HG03108 (cell line): ENCODE measurements around the gene CDKAL1.
"Not testable (repeated sequence)": the region's sequence is repeated elsewhere in the genome, so short reads cannot be mapped to it uniquely, and the experiment has no call there.

Experiments used
- ATAC-seq: cut with Tn5 transposase; IDR thresholded peaks from one replicate; pipeline ENCODE4 v1.9.1; 2021; ENCODE audit warnings: moderate library complexity; ENCODE audit not compliant: unreplicated experiment

Gene CDKAL1

DNA sequence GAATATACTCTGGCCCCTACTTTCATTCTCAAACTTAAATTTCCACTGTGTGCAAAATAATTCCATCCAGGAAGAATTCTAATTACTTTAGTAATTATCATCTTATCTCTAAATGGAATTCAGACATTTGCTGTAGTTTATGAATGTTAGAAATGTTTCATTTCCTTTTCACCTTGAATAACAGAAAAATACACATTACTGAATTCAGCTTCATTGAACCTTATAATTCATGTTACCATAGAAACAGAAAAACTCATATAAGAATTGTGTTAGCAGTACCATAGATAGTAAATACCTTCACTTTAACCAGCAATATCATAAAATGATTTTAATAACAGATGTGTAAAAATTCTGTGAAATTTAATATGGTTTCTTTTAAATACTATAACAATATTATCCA is 514.9 kb downstream of the CDKAL1 start:
- no peak for ATAC-seq

DNA sequence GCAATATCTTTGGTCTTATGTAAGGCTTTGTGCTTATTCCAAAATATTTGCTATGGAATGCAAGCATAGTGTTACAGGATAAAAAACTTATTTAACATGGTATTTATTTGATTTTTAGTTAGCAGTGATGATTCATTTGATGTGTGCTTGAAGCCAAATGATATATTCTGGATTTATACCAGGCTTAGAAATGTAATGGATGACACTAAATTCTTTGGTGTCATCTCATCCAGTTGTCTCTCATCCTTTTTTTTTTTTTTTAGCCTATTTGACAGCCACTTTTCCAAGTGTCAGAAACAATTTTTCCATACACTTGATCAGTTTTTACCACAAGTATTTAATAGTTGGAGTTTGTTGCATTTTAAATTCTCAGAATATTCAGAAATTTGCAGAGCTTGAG is 515.3 kb downstream of the CDKAL1 start:
- no peak for ATAC-seq

DNA sequence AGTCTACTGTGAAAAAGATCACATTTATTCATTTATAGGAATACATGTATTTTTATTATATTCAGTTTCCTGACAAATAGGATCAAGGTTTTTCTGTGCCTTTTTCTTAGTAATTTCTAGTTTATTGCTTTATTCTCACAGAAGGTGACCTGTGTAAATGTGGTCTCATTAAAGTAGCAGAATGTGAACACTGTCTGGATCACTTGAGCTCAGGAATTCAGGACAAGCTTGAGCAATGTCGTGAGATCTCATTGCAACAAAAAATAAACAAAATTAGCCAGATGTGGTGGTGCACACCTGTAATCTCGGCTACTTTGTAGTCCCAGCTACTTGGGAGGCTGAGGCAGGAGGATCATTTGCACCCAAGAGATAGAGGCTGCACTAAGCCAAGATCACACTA is 516.7 kb downstream of the CDKAL1 start:
- no peak for ATAC-seq

DNA sequence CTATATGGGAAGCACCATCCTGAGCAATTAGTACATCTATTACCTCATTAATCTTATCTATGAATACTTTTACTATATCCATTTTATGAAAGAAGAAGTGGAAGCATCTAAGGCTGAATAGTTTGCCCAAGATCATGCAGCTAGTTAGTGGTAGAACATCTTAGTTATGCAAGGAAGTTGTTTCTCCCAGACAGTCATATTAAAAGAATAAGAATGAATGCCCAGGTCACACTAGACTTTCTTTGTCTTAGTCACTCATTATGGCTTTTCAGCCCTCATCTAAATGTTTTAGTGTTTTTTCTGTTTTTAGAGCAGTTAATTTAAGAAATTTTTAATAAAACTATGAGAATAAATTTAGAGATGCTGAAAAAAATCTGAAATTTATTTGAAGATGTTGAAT is 517.5 kb downstream of the CDKAL1 start:
- ATAC-seq, result no peak

DNA sequence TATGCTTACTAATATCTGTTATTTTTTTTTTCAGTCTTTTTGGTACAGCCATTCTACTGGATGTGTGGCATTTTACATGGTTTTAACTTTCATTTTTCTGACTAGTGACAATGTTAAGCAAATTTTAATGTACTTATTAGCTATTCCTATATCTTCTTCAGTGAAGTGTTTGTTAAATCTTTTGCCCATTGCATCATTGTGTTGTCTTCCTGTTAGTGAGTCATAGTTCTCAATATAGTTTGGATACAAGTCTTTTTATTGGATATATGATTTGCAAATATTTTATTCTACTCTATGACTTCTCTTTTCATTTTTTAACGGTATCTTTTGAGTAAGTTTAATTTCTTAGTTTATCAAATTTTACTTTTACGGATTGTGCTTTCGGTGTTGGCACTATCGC is 519.4 kb downstream of the CDKAL1 start:
- ATAC-seq, result no peak

DNA sequence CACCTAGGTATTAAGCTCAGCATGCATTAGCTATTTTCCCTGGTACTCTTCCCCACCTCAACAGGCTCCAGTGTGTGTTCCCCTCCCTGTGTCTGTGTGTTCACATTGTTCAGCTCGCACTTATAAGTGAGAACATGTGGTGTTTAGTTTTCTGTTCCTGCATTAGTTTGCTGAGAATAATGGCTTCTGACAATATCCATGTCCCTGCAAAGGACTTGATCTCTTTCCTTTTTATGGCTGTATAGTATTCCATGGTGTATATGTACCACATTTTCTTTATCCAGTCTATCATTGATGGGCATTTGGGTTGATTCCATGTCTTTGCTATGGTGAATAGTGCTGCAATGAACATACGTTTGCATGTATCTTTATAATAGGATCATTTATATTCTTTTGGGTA is 521.2 kb downstream of the CDKAL1 start:
- ATAC-seq, result not testable (repeated sequence)

DNA sequence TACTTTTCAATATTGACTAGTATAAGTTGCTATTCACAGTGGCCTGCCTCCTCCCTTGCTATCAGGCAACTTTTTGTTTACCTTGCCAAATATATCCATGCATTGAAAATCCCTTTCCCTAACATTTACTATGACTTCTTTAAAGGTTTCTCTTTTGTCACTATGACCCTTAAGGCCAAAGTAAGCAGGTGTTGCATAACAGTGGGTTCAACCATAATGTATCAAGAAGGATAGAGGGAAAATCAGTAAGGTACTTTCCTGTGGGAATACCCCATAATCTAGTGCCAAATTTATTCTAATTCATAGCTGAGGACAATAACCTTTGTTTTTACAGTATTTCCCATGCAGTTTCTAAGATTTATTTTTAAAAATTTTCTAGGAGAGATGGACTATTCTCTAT is 527.6 kb downstream of the CDKAL1 start:
- ATAC-seq, result no peak

DNA sequence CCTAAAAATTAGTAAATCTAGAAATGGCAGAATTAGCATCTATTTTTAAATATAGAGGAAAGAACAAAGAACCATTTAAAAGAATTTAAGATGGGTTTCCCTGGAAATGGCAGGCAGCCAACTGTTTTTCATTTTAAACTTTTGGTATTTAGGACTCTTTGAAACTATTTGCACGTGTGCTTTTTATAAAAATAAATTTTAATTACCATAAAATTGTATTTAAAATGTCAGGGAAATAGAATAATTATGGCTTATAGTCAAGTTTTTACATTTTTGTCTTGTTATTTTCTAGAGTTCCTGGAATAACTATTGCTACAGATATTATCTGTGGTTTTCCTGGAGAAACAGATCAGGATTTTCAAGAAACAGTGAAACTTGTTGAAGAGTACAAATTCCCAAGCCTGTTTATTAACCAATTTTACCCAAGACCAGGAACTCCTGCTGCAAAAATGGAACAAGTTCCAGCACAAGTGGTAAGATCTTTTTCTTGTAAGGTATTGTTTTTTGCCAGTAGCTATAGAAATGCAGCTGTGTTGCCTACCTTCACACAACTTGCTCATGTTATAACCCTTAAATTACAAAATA is 530.6 kb downstream of the CDKAL1 start:
- no peak for ATAC-seq

DNA sequence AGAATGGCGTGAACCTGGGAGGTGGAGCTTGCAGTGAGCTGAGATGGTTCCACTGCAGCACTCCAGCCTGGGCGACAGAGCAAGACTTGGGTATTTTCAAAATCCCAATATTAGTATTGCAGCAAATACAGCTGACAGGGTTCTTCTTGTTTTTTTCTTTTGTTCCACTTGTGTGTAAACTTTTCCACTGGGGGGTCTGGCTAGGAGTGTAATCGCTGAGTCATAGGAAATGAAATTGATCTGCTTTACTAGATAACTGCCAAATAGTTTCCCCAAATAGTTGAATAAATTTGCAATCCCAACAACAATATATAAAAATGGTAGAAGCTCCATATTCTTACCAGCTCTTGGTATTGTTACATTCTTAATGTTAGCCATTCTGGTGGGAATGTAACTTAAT is 533.3 kb downstream of the CDKAL1 start:
- no peak for ATAC-seq

DNA sequence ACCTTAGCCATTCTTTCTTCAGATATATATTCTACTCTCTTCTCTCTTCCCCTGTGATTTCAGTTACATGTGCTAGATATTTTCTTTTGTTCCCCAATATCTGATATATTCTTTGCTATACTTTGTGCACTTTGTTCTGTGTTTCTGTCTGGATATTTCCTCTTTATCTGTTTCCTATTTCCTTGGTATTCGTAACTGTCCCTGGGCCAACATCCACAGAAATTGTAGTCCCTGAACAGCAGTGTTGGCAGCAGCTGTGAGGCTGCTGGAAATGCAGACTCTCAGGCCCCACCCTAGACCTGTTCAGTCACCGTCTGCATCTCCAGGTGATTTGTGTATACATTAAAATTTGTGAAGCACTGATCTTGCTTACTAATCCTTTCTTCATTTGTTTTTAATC is 536.4 kb downstream of the CDKAL1 start:
- no peak for ATAC-seq

DNA sequence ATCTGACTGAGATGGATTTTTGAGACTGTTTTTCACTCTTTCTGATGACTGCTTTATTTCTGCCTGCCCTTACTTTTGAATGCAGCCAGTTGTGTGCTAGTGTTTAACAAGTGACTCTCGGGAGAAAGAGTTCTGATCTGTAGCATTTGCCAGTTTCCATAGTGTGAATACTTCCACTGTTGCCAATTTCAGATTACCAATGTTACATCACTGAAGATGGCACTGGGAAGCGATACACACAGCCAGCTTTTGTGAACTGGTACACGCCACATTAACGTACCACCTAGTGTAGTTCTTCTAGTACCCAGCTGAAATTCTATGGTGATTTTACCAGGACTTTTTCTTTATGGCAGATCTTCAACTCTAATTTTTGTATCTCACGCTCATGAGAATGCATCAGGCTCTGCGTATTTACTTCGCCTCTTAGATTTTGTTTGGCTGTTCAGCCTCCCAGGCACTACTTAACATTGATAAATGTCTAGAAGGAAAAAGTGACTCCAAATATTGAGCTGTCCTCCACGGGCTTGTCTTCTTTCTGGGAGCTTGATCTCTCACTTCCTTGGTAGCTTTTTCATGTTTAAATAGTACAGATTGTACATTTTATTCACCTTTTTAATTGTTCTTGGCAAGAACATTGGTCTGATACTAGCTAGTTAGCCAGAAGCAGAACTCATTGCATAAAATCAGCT is 537.7 kb downstream of the CDKAL1 start:
- ATAC-seq, result no peak

DNA sequence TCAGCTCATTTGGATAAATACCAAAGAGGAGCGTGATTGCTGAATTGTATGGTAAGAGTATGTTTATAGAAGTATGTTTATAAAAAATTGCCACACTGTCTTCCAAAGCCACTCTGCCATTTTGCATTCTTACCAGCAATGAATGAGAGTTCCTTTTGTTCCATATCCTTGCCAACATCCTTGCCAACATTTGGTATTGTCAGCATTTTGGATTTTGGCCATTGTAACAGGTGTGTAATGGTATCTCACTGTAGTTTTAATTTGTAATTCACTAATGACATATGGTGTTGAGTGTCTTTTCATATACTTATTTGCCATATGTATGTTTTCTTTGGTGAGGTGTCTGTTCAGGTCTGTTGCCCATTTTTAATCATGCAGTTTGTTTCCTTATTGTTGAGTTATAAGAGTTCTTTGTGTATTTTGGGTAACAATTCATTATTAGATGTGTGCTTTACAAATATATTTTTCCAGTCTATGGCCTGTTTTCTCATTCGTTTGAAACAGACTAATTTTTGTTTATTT is 539.1 kb downstream of the CDKAL1 start:
- no peak for ATAC-seq

DNA sequence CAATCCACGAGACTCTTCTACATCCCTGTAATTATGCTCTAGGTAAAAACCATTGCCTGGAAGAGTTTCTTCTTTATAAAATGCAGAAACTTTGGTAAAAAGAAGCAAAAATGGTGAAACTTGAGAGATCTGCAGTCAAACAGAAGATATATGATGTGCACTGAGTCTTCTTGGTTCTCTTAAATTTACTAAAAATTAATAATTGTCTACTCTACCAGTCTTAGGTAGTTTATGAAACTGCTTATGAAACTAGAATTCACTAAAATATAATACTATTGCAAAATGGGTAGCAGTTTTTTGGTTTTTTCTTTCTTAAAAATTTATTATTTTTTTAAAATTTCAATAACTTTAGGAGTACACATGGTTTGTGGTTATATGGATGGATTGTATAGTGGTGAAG is 540.2 kb downstream of the CDKAL1 start:
- ATAC-seq, result no peak

DNA sequence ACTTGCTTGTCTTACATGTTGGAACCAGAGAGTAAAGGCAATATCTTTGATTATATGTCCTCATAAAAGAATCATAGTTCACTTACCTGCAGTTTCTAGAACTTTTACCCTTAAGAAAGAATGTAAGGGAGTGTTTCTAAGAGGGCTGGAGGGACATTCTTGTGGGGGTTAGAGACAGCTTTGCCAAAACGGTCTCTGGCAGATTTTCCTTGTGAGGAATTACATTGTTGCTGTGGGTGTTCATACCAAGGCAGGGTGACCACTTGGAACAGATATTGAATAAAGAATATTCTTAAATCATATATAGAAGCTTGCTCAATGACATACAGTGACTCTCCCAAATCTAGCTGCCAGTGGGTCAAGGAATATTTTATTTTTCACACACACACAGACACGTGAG is 541.7 kb downstream of the CDKAL1 start:
- no peak for ATAC-seq

DNA sequence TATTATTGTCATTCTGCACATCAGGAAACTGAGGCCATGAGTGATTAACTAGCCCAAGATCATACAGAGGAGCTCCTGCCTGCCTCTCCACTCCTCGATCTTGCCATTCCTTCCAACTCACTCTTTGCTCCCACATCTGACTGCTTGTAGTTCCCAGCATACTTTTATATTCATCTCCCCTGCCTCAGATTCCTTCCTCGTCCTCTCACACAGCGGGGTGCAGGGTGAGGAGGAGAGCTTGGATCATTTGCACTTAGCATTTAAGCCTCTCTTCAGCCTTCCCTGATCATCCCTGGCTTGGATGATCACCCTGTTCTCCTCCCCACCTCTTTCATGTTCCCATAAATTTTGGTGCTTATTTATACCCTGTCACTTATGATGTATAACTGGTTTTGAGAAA is 544.2 kb downstream of the CDKAL1 start:
- no peak for ATAC-seq

DNA sequence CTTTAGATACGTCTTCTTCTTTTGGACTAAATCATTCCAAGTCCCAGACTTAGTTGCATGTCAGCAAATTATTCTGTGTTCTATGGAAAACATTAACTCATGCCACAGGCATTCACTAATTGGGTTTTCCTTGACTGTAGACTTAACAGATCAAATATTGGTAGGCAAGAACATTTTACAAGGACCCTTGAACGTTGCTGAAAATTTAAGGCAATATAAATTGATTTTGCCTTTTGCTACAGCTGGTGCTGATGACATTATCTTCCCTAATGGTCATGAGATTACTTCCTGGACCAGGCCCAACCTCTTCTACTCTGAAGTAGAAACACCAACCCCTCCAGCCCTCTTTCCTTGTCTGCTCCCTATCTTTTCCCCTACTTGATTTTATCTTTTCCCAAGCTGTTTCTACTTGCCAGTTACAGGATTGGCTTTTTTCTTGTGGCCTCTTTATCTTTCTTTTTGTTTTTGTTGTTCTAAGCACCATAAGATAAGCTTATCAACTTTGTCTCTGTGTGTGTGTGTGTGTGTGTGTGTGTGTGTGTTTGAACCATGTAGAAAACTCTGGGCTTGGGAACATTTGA is 545.3 kb downstream of the CDKAL1 start:
- ATAC-seq, result no peak

DNA sequence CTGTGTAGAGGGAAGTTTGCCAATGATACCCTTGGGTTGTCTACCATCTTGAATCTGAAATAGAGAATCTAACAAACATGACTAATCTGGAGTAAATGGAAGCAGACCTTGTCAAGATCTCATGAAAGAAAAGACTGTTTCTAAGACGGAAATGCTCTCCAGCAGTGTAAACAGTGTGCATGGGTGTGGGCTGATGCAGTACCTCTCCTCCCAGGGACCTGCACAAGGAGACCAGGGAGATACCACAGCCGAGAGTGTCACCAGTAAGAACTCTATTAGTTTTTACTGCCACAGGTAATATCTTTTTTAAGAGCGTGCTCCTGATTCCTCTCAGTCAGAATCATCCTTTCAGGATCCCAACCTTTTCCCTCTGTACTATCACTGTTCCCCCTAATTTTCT is 546.0 kb downstream of the CDKAL1 start:
- no peak for ATAC-seq

DNA sequence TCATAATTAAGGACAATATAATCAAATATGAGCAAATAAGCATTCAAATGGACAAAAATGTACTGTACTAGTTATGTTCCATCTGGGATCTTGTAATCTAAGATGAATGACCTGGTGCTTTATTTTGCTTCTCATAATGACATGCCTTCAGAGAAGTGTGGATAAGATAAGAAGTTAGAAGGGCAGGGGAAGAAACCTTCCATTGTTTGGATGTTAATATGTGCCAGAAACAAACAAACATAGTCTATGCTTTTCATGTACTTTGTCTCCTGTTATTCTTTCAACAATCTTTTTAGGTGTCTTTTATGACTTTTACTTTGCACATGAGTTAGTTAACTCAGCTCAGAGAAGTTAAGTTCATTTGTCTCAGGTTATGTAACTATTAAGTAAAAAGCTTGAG is 547.8 kb downstream of the CDKAL1 start:
- no peak for ATAC-seq

DNA sequence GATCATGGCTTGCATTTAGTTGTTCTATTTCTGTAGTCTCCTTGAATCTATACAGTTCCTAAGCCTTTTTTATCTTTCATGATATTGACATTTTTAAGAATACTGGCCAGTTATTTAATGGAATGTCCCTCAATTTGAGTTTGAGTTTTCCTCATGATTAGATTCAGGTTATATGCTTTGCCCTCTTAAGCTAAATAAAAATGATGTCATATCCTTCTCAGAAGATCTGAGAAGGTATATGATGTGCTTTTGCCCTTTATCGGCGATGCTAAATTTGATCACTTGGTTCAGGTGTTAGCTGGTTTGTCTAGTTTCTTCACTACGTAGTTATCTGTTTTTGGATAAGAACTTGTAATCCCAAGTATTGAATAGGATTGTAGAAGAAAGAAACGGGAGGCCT is 549.5 kb downstream of the CDKAL1 start:
- no peak for ATAC-seq

DNA sequence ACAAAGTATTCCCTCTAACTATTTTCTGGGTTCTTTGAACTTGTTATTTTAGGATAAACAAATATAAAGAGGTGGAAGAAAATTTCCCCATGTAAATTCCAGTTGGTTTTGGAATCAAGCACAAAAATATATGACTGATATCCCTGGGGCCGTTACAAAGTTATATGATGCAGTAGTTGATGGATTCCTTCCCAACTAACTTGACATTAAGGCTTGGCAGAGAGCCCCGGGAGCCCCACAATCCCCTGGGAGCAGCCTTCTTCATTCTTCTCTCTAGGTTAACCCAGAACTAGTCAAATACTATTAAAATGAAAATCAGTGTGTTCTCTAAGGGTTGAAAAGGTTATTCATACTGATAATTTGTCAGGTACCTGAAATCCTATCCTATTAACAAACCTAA is 550.4 kb downstream of the CDKAL1 start:
- ATAC-seq, result no peak

DNA sequence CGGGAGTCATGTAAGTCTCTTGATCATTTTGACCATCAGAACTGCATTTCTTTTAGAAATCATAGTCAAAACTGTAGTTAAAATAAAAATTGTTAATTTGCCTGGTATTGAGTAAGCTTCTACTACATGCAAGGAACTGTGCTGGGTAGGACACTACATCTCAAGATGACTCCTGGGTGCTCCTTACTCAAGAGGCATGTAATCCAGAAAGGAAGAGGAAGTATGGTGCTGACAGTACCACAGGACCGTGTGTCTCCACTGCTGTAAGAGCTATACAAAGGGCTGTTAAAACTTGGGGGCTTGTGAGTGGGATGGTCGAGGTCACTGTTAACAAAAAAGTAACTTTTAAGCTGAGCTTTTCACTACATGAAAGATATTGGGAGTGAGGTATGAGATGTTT is 551.0 kb downstream of the CDKAL1 start:
- ATAC-seq, result no peak

DNA sequence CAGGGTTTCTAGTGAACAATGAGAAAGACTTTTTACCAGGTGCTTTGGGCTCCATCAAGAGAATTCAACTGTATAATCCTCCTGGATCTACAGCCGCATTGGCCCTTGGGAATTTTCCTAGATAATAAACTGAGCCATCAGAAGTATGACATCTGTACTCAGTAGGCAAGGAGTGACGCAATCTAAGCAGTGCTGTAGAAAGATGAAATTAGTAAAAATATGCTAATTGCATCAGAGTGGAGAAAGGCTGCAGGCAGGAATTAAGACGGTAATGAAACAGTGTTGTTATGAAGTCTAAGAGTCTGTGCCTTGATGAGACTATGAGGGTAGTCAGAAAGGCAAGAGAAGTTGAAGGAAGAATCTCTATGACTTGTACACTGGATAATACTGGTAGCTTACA is 551.4 kb downstream of the CDKAL1 start:
- no peak for ATAC-seq

DNA sequence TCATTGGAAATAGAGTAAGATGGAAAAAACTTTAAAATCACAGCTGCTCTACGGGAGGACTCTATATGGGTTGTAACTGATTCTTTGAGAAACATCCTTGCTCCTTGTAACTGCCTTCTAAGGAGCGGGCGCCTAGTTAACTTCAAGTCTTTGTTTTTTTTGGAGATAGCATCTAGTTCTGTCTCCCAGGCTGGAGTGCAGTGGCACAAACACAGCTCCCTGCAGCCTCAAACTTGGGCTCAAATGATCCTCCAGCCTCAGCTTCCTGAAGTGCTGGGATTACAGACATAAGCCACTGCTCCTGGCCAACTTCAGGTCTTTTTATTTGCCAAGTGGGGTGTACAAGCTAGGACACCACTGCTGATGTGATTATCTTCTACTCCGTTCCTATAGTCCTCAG is 552.9 kb downstream of the CDKAL1 start:
- no peak for ATAC-seq
